ENCODE measurements around the gene CDC42BPB.

Gene CDC42BPB

DNA sequence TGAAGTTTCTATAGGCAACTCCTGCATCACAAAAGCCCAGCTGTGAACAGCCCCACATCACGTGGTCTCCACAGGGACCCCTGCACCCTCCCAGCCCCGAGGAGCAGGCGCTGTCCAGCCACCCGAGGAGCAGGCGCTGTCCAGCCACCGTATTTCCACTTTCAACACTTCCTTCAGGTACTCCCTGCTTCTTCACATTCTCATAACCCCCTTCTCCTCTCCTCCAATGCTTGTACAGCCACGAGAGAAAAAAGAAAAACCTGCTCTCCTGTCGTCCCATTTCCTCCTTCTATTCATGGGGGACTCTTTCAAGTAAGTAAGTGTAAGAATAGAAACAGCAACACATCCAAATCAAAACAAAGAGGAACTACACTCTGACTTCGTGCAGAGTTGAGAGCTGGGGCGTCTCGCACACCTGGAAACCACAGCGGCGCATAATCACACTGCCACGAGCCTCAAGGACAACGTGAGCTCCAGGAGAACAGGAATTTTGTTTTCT, 11.9 kb downstream of the CDC42BPB start:
- H3K79me2 ChIP-seq (ENCODE audit: insufficient read depth, low read length): no peaks in the 10 kb centered on the region
- H3K4me3 ChIP-seq (ENCODE audit: insufficient read depth, low read length, poor library complexity, severe bottlenecking): no peak overlapping the region
- no peaks in the 10 kb centered on the region for H3F3A ChIP-seq (ENCODE audit: insufficient read depth)
- H3K9ac ChIP-seq (ENCODE audit: low read length): no peak overlapping the region
- H3K9me3 ChIP-seq (ENCODE audit: insufficient read depth, low read length): no peaks in the 10 kb centered on the region
- H4K20me1 ChIP-seq (ENCODE audit: low read depth, low read length): no peaks in the 10 kb centered on the region
- H3K4me2 ChIP-seq (ENCODE audit: low read depth, low read length, poor library complexity, severe bottlenecking): no peak overlapping the region
- no peak overlapping the region for H2AFZ ChIP-seq (ENCODE audit: low read depth, low read length, severe bottlenecking)
- no peaks in the 10 kb centered on the region for H3K9me2 ChIP-seq (replicated peaks; ENCODE audit: insufficient read depth, low read length)
- H3K27ac ChIP-seq (ENCODE audit: low read depth, low read length): no peak overlapping the region
- no peaks in the 10 kb centered on the region for H3K36me3 ChIP-seq (ENCODE audit: low read length)
- TF ChIP-seq, protein P1, sequence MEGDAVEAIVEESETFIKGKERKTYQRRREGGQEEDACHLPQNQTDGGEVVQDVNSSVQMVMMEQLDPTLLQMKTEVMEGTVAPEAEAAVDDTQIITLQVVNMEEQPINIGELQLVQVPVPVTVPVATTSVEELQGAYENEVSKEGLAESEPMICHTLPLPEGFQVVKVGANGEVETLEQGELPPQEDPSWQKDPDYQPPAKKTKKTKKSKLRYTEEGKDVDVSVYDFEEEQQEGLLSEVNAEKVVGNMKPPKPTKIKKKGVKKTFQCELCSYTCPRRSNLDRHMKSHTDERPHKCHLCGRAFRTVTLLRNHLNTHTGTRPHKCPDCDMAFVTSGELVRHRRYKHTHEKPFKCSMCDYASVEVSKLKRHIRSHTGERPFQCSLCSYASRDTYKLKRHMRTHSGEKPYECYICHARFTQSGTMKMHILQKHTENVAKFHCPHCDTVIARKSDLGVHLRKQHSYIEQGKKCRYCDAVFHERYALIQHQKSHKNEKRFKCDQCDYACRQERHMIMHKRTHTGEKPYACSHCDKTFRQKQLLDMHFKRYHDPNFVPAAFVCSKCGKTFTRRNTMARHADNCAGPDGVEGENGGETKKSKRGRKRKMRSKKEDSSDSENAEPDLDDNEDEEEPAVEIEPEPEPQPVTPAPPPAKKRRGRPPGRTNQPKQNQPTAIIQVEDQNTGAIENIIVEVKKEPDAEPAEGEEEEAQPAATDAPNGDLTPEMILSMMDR (IDR thresholded peaks at IDR 0.05; ENCODE audit: insufficient read depth, low read length, poor library complexity, severe bottlenecking): no peak
- TF ChIP-seq EZH2phosphoT487 (conservative IDR thresholded peaks at IDR 0.05; ENCODE audit: low read length): no peak
- H3K27me3 ChIP-seq (ENCODE audit: low read length): no peaks in the 10 kb centered on the region

DNA sequence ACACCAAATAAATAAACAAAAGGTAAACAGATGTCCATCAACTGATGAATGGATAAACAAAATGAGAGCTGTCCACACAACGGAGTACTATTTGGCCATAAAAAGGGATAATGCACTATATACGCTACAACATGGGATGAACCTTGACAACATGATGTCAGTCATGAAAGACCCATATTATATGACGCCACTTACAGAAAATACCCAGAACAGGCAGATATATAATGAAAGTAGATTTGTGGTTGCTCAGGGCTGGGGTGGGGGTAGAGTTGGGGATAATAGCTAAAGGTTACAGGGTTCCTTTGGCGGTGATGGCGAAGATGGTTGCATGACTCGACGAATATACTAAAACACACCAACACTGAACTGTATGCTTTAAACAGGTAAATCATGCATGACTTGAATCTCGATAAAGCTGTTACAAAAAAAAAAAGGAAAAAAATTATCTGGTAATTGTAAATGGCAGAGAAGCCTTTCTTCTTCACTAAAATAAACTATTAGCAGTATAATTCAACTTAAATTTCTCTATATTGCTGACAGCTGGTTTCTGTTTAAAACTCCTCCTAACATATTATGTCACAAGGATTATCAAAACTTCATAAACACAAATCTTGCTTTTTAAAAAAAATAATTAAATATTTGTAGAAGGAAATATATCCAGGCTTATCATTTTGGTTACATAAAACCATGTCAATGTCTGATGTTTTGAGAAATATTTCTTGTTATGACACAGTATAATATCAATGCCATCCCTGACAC, 13.9 kb downstream of the CDC42BPB start:
- H3K9me2 ChIP-seq (replicated peaks; ENCODE audit: insufficient read depth, low read length): no peaks in the 10 kb centered on the region
- no peaks in the 10 kb centered on the region for H3K79me2 ChIP-seq (ENCODE audit: insufficient read depth, low read length)
- no peak overlapping the region for H3K4me2 ChIP-seq (ENCODE audit: low read depth, low read length, poor library complexity, severe bottlenecking)
- no peak overlapping the region for H3K27ac ChIP-seq (ENCODE audit: low read depth, low read length)
- no peaks in the 10 kb centered on the region for H3K36me3 ChIP-seq (ENCODE audit: low read length)
- H3K9me3 ChIP-seq (ENCODE audit: insufficient read depth, low read length): no peaks in the 10 kb centered on the region
- no peak for TF ChIP-seq EZH2phosphoT487 (conservative IDR thresholded peaks at IDR 0.05; ENCODE audit: low read length)
- TF ChIP-seq, protein P1 (IDR thresholded peaks at IDR 0.05; ENCODE audit: insufficient read depth, low read length, poor library complexity, severe bottlenecking): no peak
- H4K20me1 ChIP-seq (ENCODE audit: low read depth, low read length): no peaks in the 10 kb centered on the region
- no peaks in the 10 kb centered on the region for H3K27me3 ChIP-seq (ENCODE audit: low read length)
- no peak overlapping the region for H3K9ac ChIP-seq (ENCODE audit: low read length)
- no peaks in the 10 kb centered on the region for H3F3A ChIP-seq (ENCODE audit: insufficient read depth)
- no peak overlapping the region for H3K4me3 ChIP-seq (ENCODE audit: insufficient read depth, low read length, poor library complexity, severe bottlenecking)
- H2AFZ ChIP-seq (ENCODE audit: low read depth, low read length, severe bottlenecking): no peak overlapping the region

DNA sequence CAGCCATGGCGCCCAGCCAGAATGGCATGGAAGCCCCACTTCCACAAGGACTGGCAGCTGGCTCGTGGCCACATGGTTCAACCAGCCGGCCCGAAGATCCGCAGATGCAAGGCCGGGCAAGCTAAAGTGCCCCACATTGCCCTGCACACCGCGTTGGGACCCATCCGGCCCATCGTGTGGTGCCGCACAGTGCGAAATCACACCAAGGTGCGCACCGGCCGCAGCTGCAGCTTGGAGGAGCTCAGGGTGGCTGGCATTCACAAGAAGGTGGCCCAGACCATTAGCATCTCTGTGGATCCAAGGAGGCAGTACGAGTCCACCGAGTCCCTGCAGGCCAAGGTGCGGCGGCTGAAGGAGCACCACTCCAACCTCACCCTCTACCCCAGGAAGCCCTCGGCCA, 15.9 kb downstream of the CDC42BPB start:
- Histone ChIP-seq H3K36me3 (ENCODE audit: low read length) (no peaks in the 10 kb centered on the region), H3K4me2 (ENCODE audit: low read depth, low read length, poor library complexity, severe bottlenecking) (no peak overlapping the region), H3K27ac (ENCODE audit: low read depth, low read length) (no peak overlapping the region), H3K9ac (ENCODE audit: low read length) (no peak overlapping the region), H3F3A (ENCODE audit: insufficient read depth) (no peaks in the 10 kb centered on the region), H3K27me3 (ENCODE audit: low read length) (no peaks in the 10 kb centered on the region), H2AFZ (ENCODE audit: low read depth, low read length, severe bottlenecking) (no peak overlapping the region), H3K79me2 (ENCODE audit: insufficient read depth, low read length) (no peaks in the 10 kb centered on the region), H3K9me3 (ENCODE audit: insufficient read depth, low read length) (no peaks in the 10 kb centered on the region), H3K4me3 (ENCODE audit: insufficient read depth, low read length, poor library complexity, severe bottlenecking) (no peak overlapping the region), H3K9me2 (replicated peaks; ENCODE audit: insufficient read depth, low read length) (no peaks in the 10 kb centered on the region), H4K20me1 (ENCODE audit: low read depth, low read length) (no peaks in the 10 kb centered on the region)
- no peak for TF ChIP-seq EZH2phosphoT487 (conservative IDR thresholded peaks at IDR 0.05; ENCODE audit: low read length)
- TF ChIP-seq, protein P1 (IDR thresholded peaks at IDR 0.05; ENCODE audit: insufficient read depth, low read length, poor library complexity, severe bottlenecking): no peak

Measured in SU-DHL-6 (cell line).